PC-3 (cell line): ENCODE measurements around the gene NUP62.

Experiments
- EZH2phosphoT487 ChIP-seq: fragments of 300-600 bp; sonication (generic); IDR thresholded peaks from 2 replicates; pipeline ENCODE4 v1.6.1; 2018; ENCODE audit warnings: mild to moderate bottlenecking, antibody characterized with exemption, low read length, borderline replicate concordance
- TF ChIP-seq, protein P1 (sequence below): fragments of 300-600 bp; sonication (generic); conservative IDR thresholded peaks from 2 replicates; pipeline ENCODE4 v1.5.1; 2017; ENCODE audit warnings: antibody characterized with exemption, low read depth, mild to moderate bottlenecking, low read length

DNA sequence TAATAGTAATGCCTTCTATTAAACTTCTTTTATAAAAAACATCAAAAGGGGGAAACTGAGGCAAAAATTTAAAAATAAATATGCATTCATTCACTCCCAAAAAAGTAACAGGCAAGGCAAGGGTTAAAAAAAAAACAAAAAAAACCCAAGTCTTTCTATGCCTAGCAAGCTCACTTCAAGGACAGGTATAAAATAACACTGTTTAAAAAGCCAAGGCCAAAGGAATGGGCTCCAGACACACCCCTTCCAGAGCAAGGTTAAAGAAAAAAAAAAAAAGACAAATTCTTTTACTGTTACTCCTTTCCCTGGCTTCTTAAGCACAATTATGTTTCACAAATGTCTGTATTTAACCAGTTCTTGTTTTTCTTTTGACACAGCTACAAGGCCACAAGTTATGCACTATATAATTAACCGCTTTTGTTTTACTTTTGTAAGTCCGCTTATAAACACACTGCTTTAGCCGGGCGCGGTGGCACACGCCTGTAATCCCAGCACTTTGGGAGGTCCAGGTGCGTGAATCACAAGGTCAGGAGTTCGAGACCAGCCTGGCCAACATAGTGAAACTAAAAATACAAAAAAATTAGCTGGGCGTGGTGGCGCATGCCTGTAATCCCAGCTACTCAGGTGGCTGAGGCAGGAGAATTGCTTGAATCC is 28.1 kb upstream of the NUP62 start:
- TF ChIP-seq, protein P1, sequence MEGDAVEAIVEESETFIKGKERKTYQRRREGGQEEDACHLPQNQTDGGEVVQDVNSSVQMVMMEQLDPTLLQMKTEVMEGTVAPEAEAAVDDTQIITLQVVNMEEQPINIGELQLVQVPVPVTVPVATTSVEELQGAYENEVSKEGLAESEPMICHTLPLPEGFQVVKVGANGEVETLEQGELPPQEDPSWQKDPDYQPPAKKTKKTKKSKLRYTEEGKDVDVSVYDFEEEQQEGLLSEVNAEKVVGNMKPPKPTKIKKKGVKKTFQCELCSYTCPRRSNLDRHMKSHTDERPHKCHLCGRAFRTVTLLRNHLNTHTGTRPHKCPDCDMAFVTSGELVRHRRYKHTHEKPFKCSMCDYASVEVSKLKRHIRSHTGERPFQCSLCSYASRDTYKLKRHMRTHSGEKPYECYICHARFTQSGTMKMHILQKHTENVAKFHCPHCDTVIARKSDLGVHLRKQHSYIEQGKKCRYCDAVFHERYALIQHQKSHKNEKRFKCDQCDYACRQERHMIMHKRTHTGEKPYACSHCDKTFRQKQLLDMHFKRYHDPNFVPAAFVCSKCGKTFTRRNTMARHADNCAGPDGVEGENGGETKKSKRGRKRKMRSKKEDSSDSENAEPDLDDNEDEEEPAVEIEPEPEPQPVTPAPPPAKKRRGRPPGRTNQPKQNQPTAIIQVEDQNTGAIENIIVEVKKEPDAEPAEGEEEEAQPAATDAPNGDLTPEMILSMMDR, result no peak
- TF ChIP-seq EZH2phosphoT487, result no peak
